ENCODE data around the gene TBX1. TPM values are rescaled to one million over a fixed set of nuclear protein-coding genes. Genes with fewer than 3 reads are reported as not detected.

The TBX1 gene
- total RNA-seq, 2 experiments from 2014 or later, result not detected

DNA sequence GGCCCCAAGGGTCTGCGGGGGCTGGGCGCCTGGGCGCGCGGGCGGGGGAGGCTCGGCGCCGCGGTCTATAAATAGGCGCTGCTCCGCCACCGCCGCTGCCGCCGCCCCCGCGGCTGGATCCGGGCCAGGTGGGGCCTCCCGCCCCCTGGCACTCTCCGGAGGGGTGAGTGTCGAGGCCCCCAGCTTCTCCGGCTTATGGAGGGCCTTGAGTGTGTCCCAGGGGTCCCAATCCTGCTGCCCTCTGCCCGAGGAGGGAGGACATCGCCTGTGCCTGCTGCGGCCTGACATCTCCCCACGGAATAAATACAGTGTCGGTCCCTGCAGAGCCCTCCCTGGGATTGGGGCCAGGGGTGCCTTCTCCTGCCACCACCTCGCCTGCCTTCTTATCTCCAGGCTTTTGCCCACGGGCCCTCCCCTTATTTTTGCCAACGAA, 41.5 kb upstream of the TBX1 start:
- peak overlapping the region; percentile 52 for H3K4me3 Mint-ChIP-seq
- intact Hi-C loops (cut with micrococcal nuclease), result loop anchor here (2.0 kb wide), 1 partner anchor 38 kb away; no protein-coding TSS in a partner anchor
- no peak overlapping the region for H3K27ac Mint-ChIP-seq
- no peaks in the 10 kb centered on the region for H3K9me3 Mint-ChIP-seq
- no peak for DNase-seq
- peaks cover 41% of the 10 kb centered on the region for H3K27me3 Mint-ChIP-seq (ENCODE audit: low read depth)
- peaks cover 12% of the 10 kb centered on the region for H3K4me1 Mint-ChIP-seq (ENCODE audit: low read depth)
- CTCF ChIA-PET, result interaction anchor here (0.8 to 1.4 kb wide), 2 partner anchors 12 to 37 kb away, joined by 3 to 6 read pairs; no protein-coding TSS in a partner anchor
- no peaks in the 10 kb centered on the region for H3K36me3 Mint-ChIP-seq (ENCODE audit: low read depth)

DNA sequence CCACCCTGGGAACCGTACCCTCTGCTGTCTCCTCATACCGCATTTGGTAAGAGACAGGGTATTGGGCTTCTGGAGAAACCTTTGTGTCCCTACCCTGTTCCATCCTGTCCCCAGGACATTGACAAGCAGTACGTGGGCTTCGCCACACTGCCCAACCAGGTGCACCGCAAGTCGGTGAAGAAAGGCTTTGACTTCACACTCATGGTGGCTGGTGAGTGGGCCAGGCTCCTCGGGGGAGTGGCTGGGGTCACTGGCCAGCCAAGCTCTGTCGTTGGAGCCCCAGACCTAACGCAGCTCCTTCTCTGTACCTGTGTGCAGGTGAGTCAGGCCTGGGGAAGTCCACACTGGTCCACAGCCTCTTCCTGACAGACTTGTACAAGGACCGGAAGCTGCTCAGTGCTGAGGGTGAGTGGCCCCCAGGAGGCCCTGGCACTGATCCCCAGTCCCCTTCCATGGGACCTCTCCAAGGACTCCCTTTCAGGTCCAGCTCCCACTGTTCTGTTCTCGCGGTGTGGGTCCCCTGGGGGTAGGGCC, 41.0 kb upstream of the TBX1 start:
- Mint-ChIP-seq H3K36me3 (ENCODE audit: low read depth) (no peaks in the 10 kb centered on the region), H3K4me3 (peak overlapping the region; percentile 52), H3K9me3 (no peaks in the 10 kb centered on the region), H3K4me1 (ENCODE audit: low read depth) (peaks cover 14% of the 10 kb centered on the region), H3K27me3 (ENCODE audit: low read depth) (peaks cover 43% of the 10 kb centered on the region), H3K27ac (no peak overlapping the region)
- intact Hi-C loops (cut with micrococcal nuclease), result loop anchor here (2.0 kb wide), 1 partner anchor 39 kb away; no protein-coding TSS in a partner anchor
- CTCF ChIA-PET, result interaction anchor here (0.6 to 1.5 kb wide), 4 partner anchors 11 to 575 kb away, joined by 3 to 6 read pairs (median 4); partner anchors contain the start of gene ESS2
- no peak for DNase-seq

DNA sequence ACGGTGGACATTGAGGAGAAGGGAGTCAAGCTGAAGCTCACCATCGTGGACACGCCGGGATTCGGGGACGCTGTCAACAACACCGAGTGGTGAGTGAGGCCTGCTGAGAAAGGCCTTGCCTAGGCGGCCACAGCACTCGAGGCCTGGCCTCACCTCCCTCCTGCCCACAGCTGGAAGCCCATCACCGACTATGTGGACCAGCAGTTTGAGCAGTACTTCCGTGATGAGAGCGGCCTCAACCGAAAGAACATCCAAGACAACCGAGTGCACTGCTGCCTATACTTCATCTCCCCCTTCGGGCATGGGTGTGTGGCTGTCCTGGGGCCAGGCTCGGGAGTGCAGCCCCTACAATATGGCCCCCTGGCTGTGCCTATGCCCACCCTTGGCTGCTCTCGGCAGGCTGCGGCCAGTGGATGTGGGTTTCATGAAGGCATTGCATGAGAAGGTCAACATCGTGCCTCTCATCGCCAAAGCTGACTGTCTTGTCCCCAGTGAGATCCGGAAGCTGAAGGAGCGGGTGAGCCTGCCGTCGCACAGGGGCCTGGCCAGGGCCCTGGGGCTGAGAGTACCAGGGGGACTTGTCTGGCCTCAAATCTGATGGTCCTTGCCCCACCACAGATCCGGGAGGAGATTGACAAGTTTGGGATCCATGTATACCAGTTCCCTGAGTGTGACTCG, 40.3 kb upstream of the TBX1 start:
- Mint-ChIP-seq H3K36me3 (ENCODE audit: low read depth) (no peaks in the 10 kb centered on the region), H3K4me1 (ENCODE audit: low read depth) (peaks cover 20% of the 10 kb centered on the region), H3K4me3 (no peak overlapping the region), H3K9me3 (no peaks in the 10 kb centered on the region), H3K27me3 (ENCODE audit: low read depth) (peaks cover 48% of the 10 kb centered on the region), H3K27ac (no peak overlapping the region)
- CTCF ChIA-PET, result interaction anchor here (0.6 to 1.5 kb wide), 3 partner anchors 10 to 576 kb away, joined by 3 to 6 read pairs (median 4); partner anchors contain the start of gene ESS2
- DNase-seq, result no peak
- intact Hi-C loops (cut with micrococcal nuclease), result no loop called here

DNA sequence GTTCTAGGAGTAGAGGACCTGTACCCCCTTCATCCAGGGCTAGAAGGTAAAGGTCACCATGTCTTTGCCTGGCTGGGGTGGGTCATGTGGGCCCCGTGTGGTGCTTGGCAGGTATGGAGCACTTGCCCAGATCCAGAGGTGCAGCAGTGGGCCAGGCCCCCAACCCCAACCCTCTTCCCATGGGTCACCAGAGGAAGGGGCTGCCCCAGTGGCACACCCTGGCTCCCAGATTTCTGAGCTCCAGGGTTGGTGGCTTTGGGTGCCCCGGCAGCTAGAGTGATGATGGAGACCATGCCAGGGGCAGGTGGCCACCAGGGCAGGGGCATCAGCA, 39.6 kb upstream of the TBX1 start:
- H3K27ac Mint-ChIP-seq, result no peak overlapping the region
- H3K4me3 Mint-ChIP-seq, result no peak overlapping the region
- H3K27me3 Mint-ChIP-seq (ENCODE audit: low read depth), result peaks cover 48% of the 10 kb centered on the region
- H3K4me1 Mint-ChIP-seq (ENCODE audit: low read depth), result peaks cover 20% of the 10 kb centered on the region
- CTCF ChIA-PET, result interaction anchor here (1.5 kb wide), 1 partner anchor 42 kb away, joined by 4 read pairs; no protein-coding TSS in a partner anchor
- intact Hi-C loops (cut with micrococcal nuclease), result no loop called here
- no peaks in the 10 kb centered on the region for H3K9me3 Mint-ChIP-seq
- no peak for DNase-seq
- no peaks in the 10 kb centered on the region for H3K36me3 Mint-ChIP-seq (ENCODE audit: low read depth)

DNA sequence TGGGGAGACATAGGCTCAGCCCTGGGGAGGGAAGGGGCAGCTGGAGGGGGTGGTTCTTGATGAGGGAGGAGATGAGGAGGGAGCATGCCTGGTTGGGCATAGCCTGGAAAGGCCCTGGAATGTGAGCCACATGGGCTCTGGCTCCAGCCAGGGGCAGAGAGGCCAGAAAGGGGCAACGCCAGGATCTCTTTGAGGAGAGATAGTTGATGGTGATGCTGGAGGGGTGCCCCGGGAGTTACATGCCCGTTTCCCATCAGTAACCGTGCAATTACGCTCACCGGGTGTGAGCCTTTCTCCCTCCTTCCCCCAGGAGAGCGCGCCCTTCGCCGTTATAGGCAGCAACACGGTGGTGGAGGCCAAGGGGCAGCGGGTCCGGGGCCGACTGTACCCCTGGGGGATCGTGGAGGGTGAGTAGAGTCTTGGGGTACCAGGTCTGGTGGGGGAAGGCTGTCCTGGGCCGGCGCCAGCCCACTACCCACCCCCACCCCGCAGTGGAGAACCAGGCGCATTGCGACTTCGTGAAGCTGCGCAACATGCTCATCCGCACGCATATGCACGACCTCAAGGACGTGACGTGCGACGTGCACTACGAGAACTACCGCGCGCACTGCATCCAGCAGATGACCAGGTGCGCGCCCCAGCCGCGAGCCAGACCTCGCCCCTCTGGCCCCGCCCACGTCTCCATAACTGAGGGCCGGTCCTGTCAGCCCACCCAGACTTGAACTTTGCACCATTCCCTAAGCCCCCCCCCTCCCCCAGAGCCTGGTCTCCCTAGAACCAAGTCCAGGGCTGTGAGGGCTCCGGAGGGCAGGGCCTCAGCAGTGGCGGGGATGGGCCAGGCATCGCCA, 39.0 kb upstream of the TBX1 start:
- Mint-ChIP-seq H3K4me3 (no peak overlapping the region), H3K36me3 (ENCODE audit: low read depth) (no peaks in the 10 kb centered on the region), H3K27me3 (ENCODE audit: low read depth) (peaks cover 44% of the 10 kb centered on the region), H3K4me1 (ENCODE audit: low read depth) (peaks cover 20% of the 10 kb centered on the region), H3K9me3 (no peaks in the 10 kb centered on the region), H3K27ac (no peak overlapping the region)
- no peak for DNase-seq
- CTCF ChIA-PET, result interaction anchor here (1.5 kb wide), 1 partner anchor 42 kb away, joined by 4 read pairs; no protein-coding TSS in a partner anchor
- intact Hi-C loops (cut with micrococcal nuclease), result no loop called here

DNA sequence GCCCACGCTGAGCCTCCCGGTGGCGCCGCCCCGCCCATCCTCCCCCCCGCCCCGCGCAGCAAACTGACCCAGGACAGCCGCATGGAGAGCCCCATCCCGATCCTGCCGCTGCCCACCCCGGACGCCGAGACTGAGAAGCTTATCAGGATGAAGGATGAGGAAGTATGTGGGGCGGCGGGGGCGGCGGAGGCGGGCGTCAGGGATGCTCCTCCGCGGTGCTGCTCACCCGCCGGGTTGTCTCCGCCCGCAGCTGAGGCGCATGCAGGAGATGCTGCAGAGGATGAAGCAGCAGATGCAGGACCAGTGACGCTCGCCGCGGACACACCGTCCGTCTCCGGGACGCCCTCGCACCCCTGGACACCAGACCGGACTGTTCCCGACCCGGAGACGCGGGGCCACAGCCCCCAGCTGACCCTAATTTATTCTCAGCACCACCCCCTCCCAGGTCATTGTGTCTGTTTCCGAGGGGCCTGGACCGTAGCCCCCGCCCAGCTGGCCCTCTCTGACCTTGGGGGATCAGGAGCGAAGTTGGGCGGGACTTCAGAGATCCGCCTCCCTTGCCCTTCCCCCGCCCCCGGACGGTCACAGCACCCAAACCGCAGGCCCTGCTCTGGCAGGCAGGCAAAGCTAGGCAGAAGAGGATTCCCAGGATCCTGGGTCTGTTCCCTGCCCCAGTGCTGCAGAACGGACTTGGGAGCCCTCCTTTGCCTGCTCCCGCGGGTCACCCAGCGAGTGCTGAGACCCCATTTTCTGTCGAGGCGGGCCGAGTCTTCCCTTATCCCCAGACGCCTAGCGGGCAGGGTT, 38.2 kb upstream of the TBX1 start:
- H3K4me1 Mint-ChIP-seq (ENCODE audit: low read depth), result peaks cover 20% of the 10 kb centered on the region
- CTCF ChIA-PET, result no interaction called here
- H3K36me3 Mint-ChIP-seq (ENCODE audit: low read depth), result no peaks in the 10 kb centered on the region
- peaks cover 44% of the 10 kb centered on the region for H3K27me3 Mint-ChIP-seq (ENCODE audit: low read depth)
- DNase-seq, result no peak
- intact Hi-C loops (cut with micrococcal nuclease), result no loop called here
- no peak overlapping the region for H3K4me3 Mint-ChIP-seq
- no peaks in the 10 kb centered on the region for H3K9me3 Mint-ChIP-seq
- H3K27ac Mint-ChIP-seq, result no peak overlapping the region

DNA sequence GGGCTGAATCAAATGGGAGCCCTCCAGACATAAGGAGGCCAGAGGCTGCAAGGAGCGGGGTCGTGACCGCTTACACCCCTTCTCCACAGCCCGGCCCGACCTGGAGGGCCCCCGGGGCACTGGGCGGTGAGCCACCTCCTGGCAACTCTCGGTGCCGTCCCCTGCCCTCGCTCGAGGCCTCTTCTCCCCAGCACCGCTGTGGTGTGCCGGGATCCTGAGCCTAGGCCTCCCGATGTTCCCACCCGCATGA, 37.7 kb upstream of the TBX1 start:
- no peak overlapping the region for H3K4me3 Mint-ChIP-seq

DNA sequence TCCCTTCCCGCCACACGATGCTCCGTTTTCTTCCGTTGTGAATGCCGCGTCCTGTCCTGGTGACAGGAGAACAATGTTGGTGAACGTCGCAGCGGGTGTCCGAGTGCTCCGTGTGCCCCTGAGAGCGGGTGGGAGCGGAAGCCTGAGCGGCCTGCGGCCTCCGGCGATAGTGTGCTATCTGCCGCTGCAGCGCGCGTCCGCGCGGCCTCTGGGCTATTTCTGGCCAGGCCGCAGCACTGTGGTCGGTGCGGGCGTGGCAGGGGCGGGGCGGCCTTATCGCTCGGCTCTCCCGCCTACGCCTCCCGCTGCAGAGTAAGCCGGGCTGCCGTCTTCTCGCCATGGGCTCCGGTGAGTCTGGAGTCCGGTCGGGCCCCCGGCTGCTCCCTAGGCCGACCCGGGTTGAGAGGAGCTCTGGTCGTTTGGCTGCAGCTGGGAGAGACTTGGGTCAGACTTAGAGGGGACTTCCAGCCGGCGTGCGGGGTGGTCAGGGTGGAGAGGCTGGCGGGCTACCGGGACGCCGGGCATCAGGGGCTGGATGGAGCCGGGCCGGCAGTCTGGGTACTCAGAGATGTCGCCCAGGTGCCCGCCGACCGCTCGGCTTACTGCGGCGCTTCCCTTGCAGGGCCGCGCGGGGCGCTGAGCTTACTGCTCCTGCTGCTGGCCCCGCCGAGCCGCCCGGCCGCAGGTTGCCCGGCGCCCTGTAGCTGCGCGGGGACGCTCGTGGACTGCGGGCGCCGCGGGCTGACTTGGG, 37.2 kb upstream of the TBX1 start, which contains the start of gene GP1BB:
Gene GP1BB (plus strand): TSS at position 308 of the 751 bp plus-strand sequence. CDS start 31 bp downstream, at position 339.
- CTCF ChIA-PET, result interaction anchor here (0.8 to 1.4 kb wide), 4 partner anchors 39 to 296 kb away, joined by 3 to 8 read pairs (median 4); no protein-coding TSS in a partner anchor
- no peaks in the 10 kb centered on the region for H3K9me3 Mint-ChIP-seq
- peak; percentile 32 for DNase-seq
- H3K4me1 Mint-ChIP-seq (ENCODE audit: low read depth), result peaks cover 16% of the 10 kb centered on the region
- no peak within 1 kb of the TSS for H3K27ac Mint-ChIP-seq
- intact Hi-C loops (cut with micrococcal nuclease), result no loop called here
- H3K27me3 Mint-ChIP-seq (ENCODE audit: low read depth), result peaks cover 42% of the 10 kb centered on the region
- H3K4me3 Mint-ChIP-seq, result no peak within 1 kb of the TSS
- no peaks in the 10 kb centered on the region for H3K36me3 Mint-ChIP-seq (ENCODE audit: low read depth)

More for the DNA sequence above, 37.7 kb upstream of the TBX1 start:
- no peak for DNase-seq
- CTCF ChIA-PET, result interaction anchor here (1.3 kb wide), 1 partner anchor 296 kb away, joined by 3 read pairs; no protein-coding TSS in a partner anchor
- peaks cover 16% of the 10 kb centered on the region for H3K4me1 Mint-ChIP-seq (ENCODE audit: low read depth)
- H3K36me3 Mint-ChIP-seq (ENCODE audit: low read depth), result no peaks in the 10 kb centered on the region
- H3K27me3 Mint-ChIP-seq (ENCODE audit: low read depth), result peaks cover 42% of the 10 kb centered on the region
- H3K27ac Mint-ChIP-seq, result no peak overlapping the region
- intact Hi-C loops (cut with micrococcal nuclease), result no loop called here
- no peaks in the 10 kb centered on the region for H3K9me3 Mint-ChIP-seq

DNA sequence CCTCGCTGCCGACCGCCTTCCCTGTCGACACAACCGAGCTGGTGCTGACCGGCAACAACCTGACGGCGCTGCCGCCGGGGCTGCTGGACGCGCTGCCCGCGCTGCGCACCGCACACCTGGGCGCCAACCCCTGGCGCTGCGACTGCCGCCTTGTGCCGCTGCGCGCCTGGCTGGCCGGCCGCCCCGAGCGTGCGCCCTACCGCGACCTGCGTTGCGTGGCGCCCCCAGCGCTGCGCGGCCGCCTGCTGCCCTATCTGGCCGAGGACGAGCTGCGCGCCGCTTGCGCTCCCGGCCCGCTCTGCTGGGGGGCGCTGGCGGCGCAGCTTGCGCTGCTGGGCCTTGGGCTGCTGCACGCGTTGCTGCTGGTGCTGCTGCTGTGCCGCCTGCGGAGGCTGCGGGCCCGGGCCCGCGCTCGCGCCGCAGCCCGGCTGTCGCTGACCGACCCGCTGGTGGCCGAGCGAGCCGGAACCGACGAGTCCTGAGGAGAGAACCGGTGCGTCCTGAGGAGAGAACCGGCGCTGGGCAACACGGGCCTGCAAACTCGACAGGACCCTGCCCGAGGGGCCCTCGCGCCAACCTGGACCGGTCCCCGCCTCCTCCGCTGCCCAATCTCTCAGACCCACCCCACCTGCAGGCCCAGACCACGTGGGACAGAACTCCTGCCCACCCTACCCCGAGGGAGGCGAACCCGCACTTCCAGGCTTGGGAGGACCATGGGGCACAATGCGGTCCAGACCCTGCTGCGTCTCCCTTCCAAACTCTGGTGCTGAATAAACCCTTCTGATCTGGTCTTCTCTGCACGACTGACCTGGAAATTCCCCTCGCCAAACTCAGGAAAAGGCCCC, 36.4 kb upstream of the TBX1 start:
- H3K4me1 Mint-ChIP-seq (ENCODE audit: low read depth), result peaks cover 16% of the 10 kb centered on the region
- intact Hi-C loops (cut with micrococcal nuclease), result no loop called here
- peaks cover 41% of the 10 kb centered on the region for H3K27me3 Mint-ChIP-seq (ENCODE audit: low read depth)
- no peaks in the 10 kb centered on the region for H3K9me3 Mint-ChIP-seq
- CTCF ChIA-PET, result interaction anchor here (0.6 to 1.4 kb wide), 5 partner anchors 38 to 295 kb away, joined by 3 to 8 read pairs (median 3); no protein-coding TSS in a partner anchor
- DNase-seq, result peak; percentile 48
- H3K4me3 Mint-ChIP-seq, result peak overlapping the region; percentile 27
- H3K27ac Mint-ChIP-seq, result no peak overlapping the region
- no peaks in the 10 kb centered on the region for H3K36me3 Mint-ChIP-seq (ENCODE audit: low read depth)

DNA sequence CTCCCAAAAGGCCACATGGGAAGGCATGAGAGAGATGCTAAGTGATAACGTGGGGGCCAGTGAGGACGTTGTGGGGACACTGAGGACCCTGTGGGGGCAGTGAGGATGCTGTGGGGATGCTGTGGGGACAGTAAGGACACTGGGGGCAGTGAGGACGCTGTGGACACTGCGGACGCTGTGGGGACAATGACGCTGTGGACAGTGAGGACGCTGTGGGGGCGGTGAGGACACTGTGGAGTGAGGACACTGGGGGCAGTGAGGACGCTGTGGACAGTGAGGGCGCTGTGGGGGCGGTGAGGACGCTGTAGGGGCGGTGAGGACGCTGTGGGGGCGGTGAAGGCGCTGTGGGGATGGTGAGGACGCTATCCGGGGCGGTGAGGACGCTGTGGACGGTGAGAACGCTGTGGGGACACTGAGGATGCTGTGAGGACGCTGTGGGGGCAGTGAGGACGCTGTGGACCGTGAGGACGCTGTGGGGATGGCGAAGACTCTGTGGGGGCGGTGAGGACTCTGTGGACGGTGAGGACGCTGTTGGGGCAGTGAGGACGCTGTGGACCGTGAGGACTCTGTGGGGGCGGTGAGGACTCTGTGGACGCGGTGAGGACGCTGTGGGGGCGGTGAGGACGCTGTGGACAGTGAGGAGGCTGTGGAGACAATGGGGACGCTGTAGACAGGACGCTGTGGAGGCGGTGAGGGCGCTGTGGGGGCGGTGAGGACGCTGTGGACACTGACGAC, 35.5 kb upstream of the TBX1 start:
- Mint-ChIP-seq H3K9me3 (no peaks in the 10 kb centered on the region), H3K36me3 (ENCODE audit: low read depth) (no peaks in the 10 kb centered on the region), H3K4me1 (ENCODE audit: low read depth) (peaks cover 13% of the 10 kb centered on the region), H3K4me3 (peak overlapping the region; percentile 27), H3K27ac (no peak overlapping the region), H3K27me3 (ENCODE audit: low read depth) (peaks cover 33% of the 10 kb centered on the region)
- DNase-seq, result no peak
- CTCF ChIA-PET, result no interaction called here
- intact Hi-C loops (cut with micrococcal nuclease), result no loop called here

Measured in activated naive CD4-positive, alpha-beta T cell treated with anti-CD3 and anti-CD28 coated beads for 36 hours (primary cell).